Mesothelial cell of epicardium (in vitro differentiated cells): Measurements from ENCODE around the gene SLC38A10. TPM values are rescaled to one million over a fixed set of nuclear protein-coding genes. Genes with fewer than 3 reads are reported as not detected.

ENCODE experiments used
- DNase-seq, 2 experiments: peaks; one replicate each; pipeline ENCODE4 v3.0.0; 2021; ENCODE audit warnings: low spot score in 2 of 2; ENCODE audit not compliant: unreplicated experiment in 2 of 2
- H3K27ac Mint-ChIP-seq: 2 replicates; pipeline ENCODE4 v1.8.0; 2021; ENCODE audit warnings: mixed read lengths
- H3K27me3 Mint-ChIP-seq: 2 replicates; pipeline ENCODE4 v1.8.0; 2021; ENCODE audit warnings: low read depth, mixed read lengths
- H3K36me3 Mint-ChIP-seq: 2 replicates; pipeline ENCODE4 v1.8.0; 2021; ENCODE audit warnings: mixed read lengths
- H3K4me1 Mint-ChIP-seq: 2 replicates; pipeline ENCODE4 v1.8.0; 2021; ENCODE audit warnings: mixed read lengths
- H3K4me3 Mint-ChIP-seq: 2 replicates; pipeline ENCODE4 v1.8.0; 2021; ENCODE audit warnings: mild to moderate bottlenecking, moderate library complexity, mixed read lengths
- H3K9me3 Mint-ChIP-seq: 2 replicates; pipeline ENCODE4 v1.8.0; 2021; ENCODE audit warnings: mixed read lengths
- total RNA-seq: library from RNA; stranded (reverse); gene quantifications from 3 replicates; pipeline ENCODE4 v1.2.1, GENCODE V29; 2021
- TF ChIP-seq, protein P1 (sequence below): fragments of 200-600 bp; sonication (generic); IDR thresholded peaks from one replicate; pipeline ENCODE4 v1.5.0; 2021; ENCODE audit warnings: antibody characterized with exemption; ENCODE audit not compliant: unreplicated experiment

Gene SLC38A10
- total RNA-seq, 1 donor from 2014 or later, result 103 TPM

GRCh38 chr17:81217491-81217890, 77.6 kb downstream of the SLC38A10 start:
- H3K4me1 Mint-ChIP-seq, result peaks cover 9% of the 10 kb centered on the region
- H3K36me3 Mint-ChIP-seq, result peaks cover 18% of the 10 kb centered on the region
- H3K9me3 Mint-ChIP-seq, result no peaks in the 10 kb centered on the region
- H3K27ac Mint-ChIP-seq, result no peak overlapping the region
- no peak overlapping the region for H3K4me3 Mint-ChIP-seq
- no peaks in the 10 kb centered on the region for H3K27me3 Mint-ChIP-seq
- no peak for DNase-seq
- TF ChIP-seq, protein P1, sequence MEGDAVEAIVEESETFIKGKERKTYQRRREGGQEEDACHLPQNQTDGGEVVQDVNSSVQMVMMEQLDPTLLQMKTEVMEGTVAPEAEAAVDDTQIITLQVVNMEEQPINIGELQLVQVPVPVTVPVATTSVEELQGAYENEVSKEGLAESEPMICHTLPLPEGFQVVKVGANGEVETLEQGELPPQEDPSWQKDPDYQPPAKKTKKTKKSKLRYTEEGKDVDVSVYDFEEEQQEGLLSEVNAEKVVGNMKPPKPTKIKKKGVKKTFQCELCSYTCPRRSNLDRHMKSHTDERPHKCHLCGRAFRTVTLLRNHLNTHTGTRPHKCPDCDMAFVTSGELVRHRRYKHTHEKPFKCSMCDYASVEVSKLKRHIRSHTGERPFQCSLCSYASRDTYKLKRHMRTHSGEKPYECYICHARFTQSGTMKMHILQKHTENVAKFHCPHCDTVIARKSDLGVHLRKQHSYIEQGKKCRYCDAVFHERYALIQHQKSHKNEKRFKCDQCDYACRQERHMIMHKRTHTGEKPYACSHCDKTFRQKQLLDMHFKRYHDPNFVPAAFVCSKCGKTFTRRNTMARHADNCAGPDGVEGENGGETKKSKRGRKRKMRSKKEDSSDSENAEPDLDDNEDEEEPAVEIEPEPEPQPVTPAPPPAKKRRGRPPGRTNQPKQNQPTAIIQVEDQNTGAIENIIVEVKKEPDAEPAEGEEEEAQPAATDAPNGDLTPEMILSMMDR, result no peak

DNA sequence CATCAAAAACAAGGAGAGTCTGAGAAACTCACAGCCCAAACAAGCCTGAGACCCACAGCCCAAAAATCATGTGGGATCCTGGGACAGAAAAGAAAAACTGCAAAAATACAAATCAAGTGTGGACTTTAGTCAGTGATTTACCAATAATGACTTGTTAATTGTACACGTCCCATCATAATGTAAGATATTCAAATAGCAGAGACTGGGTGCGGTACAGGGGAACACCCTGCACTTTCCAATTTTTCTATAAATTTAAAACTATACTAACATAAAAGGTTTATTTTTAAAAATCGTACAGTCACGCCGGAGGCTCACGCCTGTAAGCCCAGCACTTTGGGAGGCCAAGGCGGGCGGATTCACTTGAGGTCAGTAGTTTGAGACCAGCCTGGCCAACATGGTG, 81.1 kb downstream of the SLC38A10 start:
- peaks cover 18% of the 10 kb centered on the region for H3K36me3 Mint-ChIP-seq
- TF ChIP-seq, protein P1, result no peak
- H3K27ac Mint-ChIP-seq, result no peak overlapping the region
- H3K4me3 Mint-ChIP-seq, result no peak overlapping the region
- no peaks in the 10 kb centered on the region for H3K4me1 Mint-ChIP-seq
- no peak for DNase-seq
- H3K9me3 Mint-ChIP-seq, result no peaks in the 10 kb centered on the region
- no peaks in the 10 kb centered on the region for H3K27me3 Mint-ChIP-seq

DNA sequence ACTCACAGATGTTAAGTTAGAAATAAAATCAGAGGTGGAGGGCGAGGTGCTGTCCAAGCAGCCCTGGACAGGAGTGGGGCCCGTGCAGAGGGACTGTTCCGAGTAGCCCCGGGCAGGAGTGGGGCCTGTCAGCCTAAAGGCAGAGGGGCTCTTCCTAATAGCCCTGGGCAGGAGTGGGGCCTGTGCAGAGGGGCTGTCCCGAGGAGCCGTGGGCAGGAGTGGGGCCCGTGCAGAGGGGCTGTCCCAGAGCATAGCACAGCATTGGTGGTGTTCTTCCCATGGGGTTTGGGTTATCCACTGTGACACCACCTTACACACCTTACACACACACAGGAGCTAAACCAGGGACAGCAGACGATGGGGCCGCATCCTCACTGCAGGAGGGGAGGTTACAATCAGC, 82.7 kb downstream of the SLC38A10 start:
- H3K4me1 Mint-ChIP-seq, result no peaks in the 10 kb centered on the region
- H3K36me3 Mint-ChIP-seq, result peaks cover 14% of the 10 kb centered on the region
- TF ChIP-seq, protein P1, result no peak
- H3K4me3 Mint-ChIP-seq, result no peak overlapping the region
- H3K9me3 Mint-ChIP-seq, result no peaks in the 10 kb centered on the region
- no peak overlapping the region for H3K27ac Mint-ChIP-seq
- DNase-seq, result no peak
- no peaks in the 10 kb centered on the region for H3K27me3 Mint-ChIP-seq

GRCh38 chr17:81210868-81211267, 84.2 kb downstream of the SLC38A10 start:
- H3K36me3 Mint-ChIP-seq, result peaks cover 9% of the 10 kb centered on the region
- no peaks in the 10 kb centered on the region for H3K27me3 Mint-ChIP-seq
- H3K9me3 Mint-ChIP-seq, result no peaks in the 10 kb centered on the region
- H3K27ac Mint-ChIP-seq, result peak overlapping the region; percentile 6
- no peaks in the 10 kb centered on the region for H3K4me1 Mint-ChIP-seq
- TF ChIP-seq, protein P1, result no peak
- no peak overlapping the region for H3K4me3 Mint-ChIP-seq
- no peak for DNase-seq

- Mint-ChIP-seq H3K27me3 (no peaks in the 10 kb centered on the region), H3K4me3 (no peak overlapping the region), H3K36me3 (peaks cover 6% of the 10 kb centered on the region), H3K4me1 (no peaks in the 10 kb centered on the region), H3K27ac (peak overlapping the region; percentile 6), H3K9me3 (no peaks in the 10 kb centered on the region)
- no peak for DNase-seq
- TF ChIP-seq, protein P1, result no peak
These were observed 84.6 kb downstream of the SLC38A10 start for GRCh38 chr17:81210466-81210865.

- no peak overlapping the region for H3K4me3 Mint-ChIP-seq
- no peak for DNase-seq
- H3K27ac Mint-ChIP-seq, result no peak overlapping the region
- TF ChIP-seq, protein P1, result no peak
- no peaks in the 10 kb centered on the region for H3K9me3 Mint-ChIP-seq
- no peaks in the 10 kb centered on the region for H3K4me1 Mint-ChIP-seq
- H3K36me3 Mint-ChIP-seq, result peaks cover 6% of the 10 kb centered on the region
- no peaks in the 10 kb centered on the region for H3K27me3 Mint-ChIP-seq
These were observed 86.0 kb downstream of the SLC38A10 start for GRCh38 chr17:81209141-81209540.
